ENCODE results near the gene KRT84. TPM values are rescaled to one million over a fixed set of nuclear protein-coding genes. Genes with fewer than 3 reads are reported as not detected.

The KRT84 gene
- total RNA-seq, 1 experiment from 2014 or later: not detected

DNA sequence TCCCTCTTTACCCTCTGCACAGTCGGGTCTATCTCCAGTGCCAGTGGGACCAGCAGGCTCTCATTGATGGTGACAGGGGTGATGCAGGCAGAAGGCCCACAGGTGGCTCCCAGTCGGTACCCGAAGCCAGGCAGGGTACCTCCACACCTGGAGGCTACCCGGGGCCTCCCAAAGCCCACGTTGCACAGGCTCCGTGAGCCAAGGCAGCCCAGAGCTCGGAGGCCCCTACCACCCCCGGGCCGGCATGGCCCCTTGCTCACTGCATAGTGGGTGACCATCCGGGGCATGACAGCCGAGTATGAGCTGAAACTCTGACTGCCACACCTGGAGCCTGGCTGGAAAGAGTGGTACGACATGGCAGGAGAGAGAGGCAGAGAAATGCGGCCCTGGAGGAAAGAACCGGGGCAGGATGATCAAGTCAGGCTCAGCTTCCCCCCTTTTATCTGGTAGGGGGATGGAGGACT is 20.5 kb upstream of the KRT84 start, which contains the start of gene KRT82 (continued):
- TF ChIP-seq SRF (IDR thresholded peaks at IDR 0.05; ENCODE audit: low read depth): no peak
- TF ChIP-seq, protein P1, sequence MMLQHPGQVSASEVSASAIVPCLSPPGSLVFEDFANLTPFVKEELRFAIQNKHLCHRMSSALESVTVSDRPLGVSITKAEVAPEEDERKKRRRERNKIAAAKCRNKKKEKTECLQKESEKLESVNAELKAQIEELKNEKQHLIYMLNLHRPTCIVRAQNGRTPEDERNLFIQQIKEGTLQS (IDR thresholded peaks at IDR 0.05): no peak
- no peak for TF ChIP-seq EZH2 (IDR thresholded peaks at IDR 0.05)
- TF ChIP-seq, protein P2, sequence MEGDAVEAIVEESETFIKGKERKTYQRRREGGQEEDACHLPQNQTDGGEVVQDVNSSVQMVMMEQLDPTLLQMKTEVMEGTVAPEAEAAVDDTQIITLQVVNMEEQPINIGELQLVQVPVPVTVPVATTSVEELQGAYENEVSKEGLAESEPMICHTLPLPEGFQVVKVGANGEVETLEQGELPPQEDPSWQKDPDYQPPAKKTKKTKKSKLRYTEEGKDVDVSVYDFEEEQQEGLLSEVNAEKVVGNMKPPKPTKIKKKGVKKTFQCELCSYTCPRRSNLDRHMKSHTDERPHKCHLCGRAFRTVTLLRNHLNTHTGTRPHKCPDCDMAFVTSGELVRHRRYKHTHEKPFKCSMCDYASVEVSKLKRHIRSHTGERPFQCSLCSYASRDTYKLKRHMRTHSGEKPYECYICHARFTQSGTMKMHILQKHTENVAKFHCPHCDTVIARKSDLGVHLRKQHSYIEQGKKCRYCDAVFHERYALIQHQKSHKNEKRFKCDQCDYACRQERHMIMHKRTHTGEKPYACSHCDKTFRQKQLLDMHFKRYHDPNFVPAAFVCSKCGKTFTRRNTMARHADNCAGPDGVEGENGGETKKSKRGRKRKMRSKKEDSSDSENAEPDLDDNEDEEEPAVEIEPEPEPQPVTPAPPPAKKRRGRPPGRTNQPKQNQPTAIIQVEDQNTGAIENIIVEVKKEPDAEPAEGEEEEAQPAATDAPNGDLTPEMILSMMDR (IDR thresholded peaks at IDR 0.05 in 2 of 3, conservative IDR thresholded peaks at IDR 0.05 in 1 of 3; ENCODE audit: borderline replicate concordance in 1 of 3, insufficient read depth in 1 of 3, low read depth in 2 of 3, low read length in 2 of 3): no peak
- TF ChIP-seq FOSL1 (IDR thresholded peaks at IDR 0.05; ENCODE audit: low read depth): no peak
- no peak for TF ChIP-seq POLR2AphosphoS5 (IDR thresholded peaks at IDR 0.05; ENCODE audit: low read depth, low read length)
- TF ChIP-seq ZNF274 (IDR thresholded peaks at IDR 0.05; ENCODE audit: low read depth, low read length): no peak

DNA sequence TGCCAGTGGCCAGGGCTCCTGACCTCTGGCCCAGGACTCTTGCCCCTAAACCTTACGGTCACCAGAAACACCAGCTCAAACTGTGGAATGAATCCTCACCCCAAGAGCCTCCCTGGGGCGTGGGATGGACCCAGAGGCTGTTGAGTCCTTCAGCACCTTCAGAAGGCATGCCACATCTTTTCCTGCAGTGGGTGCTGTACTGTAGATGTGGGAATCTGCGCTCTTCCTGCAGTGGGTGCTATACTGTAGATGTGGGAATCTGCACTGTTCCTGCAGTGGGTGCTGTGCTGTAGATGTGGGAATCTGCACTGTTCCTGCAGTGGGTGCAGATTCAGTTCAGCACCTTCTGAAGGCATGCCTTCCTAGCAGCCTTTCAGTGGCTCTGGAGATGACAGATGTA is 19.5 kb upstream of the KRT84 start:
- CTCF ChIA-PET: interaction anchor here (1.9 kb wide), 1 partner anchor 9 kb away, joined by 5 read pairs; no protein-coding TSS in a partner anchor
- no TSS peak for BruUV-seq (replicated peaks)
- H4K20me1 ChIP-seq (ENCODE audit: insufficient read depth): no peaks in the 10 kb centered on the region
- H3K36me3 ChIP-seq (ENCODE audit: control insufficient read depth in 1 of 2, insufficient read depth in 2 of 2, low read length in 2 of 2): no peaks in the 10 kb centered on the region
- no peaks in the 10 kb centered on the region for H3K4me1 ChIP-seq (ENCODE audit: control insufficient read depth in 1 of 2, insufficient read depth in 2 of 2, low read length in 2 of 2)
- H3K27ac ChIP-seq (ENCODE audit: low read depth, low read length): no peak overlapping the region
- no peak overlapping the region for H3K4me2 ChIP-seq (ENCODE audit: low read length)
- H3K79me2 ChIP-seq (ENCODE audit: insufficient read depth, low read length): no peaks in the 10 kb centered on the region
- no peak overlapping the region for H3K4me3 ChIP-seq (replicated peaks in 1 of 2; ENCODE audit: low read depth in 1 of 2, low read length in 2 of 2)
- H3K9me3 ChIP-seq (ENCODE audit: control insufficient read depth in 1 of 2, insufficient read depth in 1 of 2, low read depth in 1 of 2, low read length in 2 of 2): no peaks in the 10 kb centered on the region
- no peaks in the 10 kb centered on the region for H3K9me2 ChIP-seq (ENCODE audit: insufficient read depth)
- H2AFZ ChIP-seq (ENCODE audit: low read depth, low read length, poor library complexity, severe bottlenecking): no peak overlapping the region
- no peak overlapping the region for H3K9ac ChIP-seq (ENCODE audit: low read length)
- intact Hi-C loops (cut with micrococcal nuclease): no loop called here
- no peaks in the 10 kb centered on the region for H3K27me3 ChIP-seq (ENCODE audit: insufficient read depth, low read length)
- TF ChIP-seq, protein P2 (IDR thresholded peaks at IDR 0.05 in 2 of 3, conservative IDR thresholded peaks at IDR 0.05 in 1 of 3; ENCODE audit: borderline replicate concordance in 1 of 3, insufficient read depth in 1 of 3, low read depth in 2 of 3, low read length in 2 of 3): peak; percentile 26 to 70 (median 43); a peak in 3 of 6 replicates
- TF ChIP-seq RAD21 (IDR thresholded peaks at IDR 0.05; ENCODE audit: low read depth) (peak; percentile 30; the same call in 1 of the 2 replicates), SIN3A (IDR thresholded peaks at IDR 0.05; ENCODE audit: low read depth) (no peak)
- peak; percentile 76 for ATAC-seq
- RAD21 ChIA-PET (ENCODE audit: low non-redundant PET in 1 of 2, low total read pairs in 2 of 2, uncharacterized antibody in 2 of 2, unreplicated experiment in 2 of 2): no interaction called here
- POLR2A ChIA-PET: no interaction called here
- no peak for DNase-seq (ENCODE audit: low read depth, low spot score)

Measured in HCT116 (cell line).